Stimulated activated CD8-positive, alpha-beta memory T cell treated with anti-CD3 and anti-CD28 coated beads, Interleukin-12 subunit alpha, Interleukin-12 subunit beta, amount 100 ng/mL, for 1 hour (primary cell): ENCODE data around the gene DHRS1.
A peak's percentile ranks its signal among the peaks of the same experiment; 100 is the strongest.
"Not testable (repeated sequence)": the region's sequence is repeated elsewhere in the genome, so short reads cannot be mapped to it uniquely, and the experiment has no call there.

Experiments used
- DNase-seq: peaks from one replicate; pipeline ENCODE4 v3.0.0-alpha.2; 2020; ENCODE audit warnings: low read depth

Gene DHRS1

GRCh38 chr14:24327914-24328313 is 28.3 kb upstream of the DHRS1 start:
- DNase-seq = not testable (repeated sequence)

GRCh38 chr14:24327303-24327702 is 27.7 kb upstream of the DHRS1 start:
- no peak for DNase-seq

GRCh38 chr14:24325963-24326362 is 26.4 kb upstream of the DHRS1 start:
- no peak for DNase-seq

- DNase-seq = no peak
Measured at GRCh38 chr14:24325041-24325530, 25.5 kb upstream of the DHRS1 start.

GRCh38 chr14:24324024-24324423 is 24.4 kb upstream of the DHRS1 start:
- no peak for DNase-seq

- DNase-seq = no peak
Measured at GRCh38 chr14:24323341-24323740, 23.8 kb upstream of the DHRS1 start.

- no peak for DNase-seq
Measured at GRCh38 chr14:24322672-24323071, 23.1 kb upstream of the DHRS1 start.

GRCh38 chr14:24321212-24321975 is 21.8 kb upstream of the DHRS1 start:
- DNase-seq = no peak

GRCh38 chr14:24317141-24317928 is 17.8 kb upstream of the DHRS1 start:
- DNase-seq = no peak

- DNase-seq = no peak
Measured at GRCh38 chr14:24316597-24316950, 17.0 kb upstream of the DHRS1 start.

- no peak for DNase-seq
Measured at GRCh38 chr14:24315807-24316596, 16.4 kb upstream of the DHRS1 start.

GRCh38 chr14:24315243-24315806 is 15.7 kb upstream of the DHRS1 start:
- no peak for DNase-seq

GRCh38 chr14:24314377-24315193 is 15.0 kb upstream of the DHRS1 start:
- no peak for DNase-seq

- no peak for DNase-seq
Measured at GRCh38 chr14:24313913-24314312, 14.3 kb upstream of the DHRS1 start.

- DNase-seq = no peak
Measured at GRCh38 chr14:24312736-24313507, 13.3 kb upstream of the DHRS1 start.

GRCh38 chr14:24311837-24312615 is 12.4 kb upstream of the DHRS1 start:
- no peak for DNase-seq

GRCh38 chr14:24310646-24311604 is 11.3 kb upstream of the DHRS1 start, which contains the start of gene LTB4R:
Gene LTB4R (plus strand): TSS chr14:24311502. CDS start chr14:24315652, 4,150 bp downstream.
- DNase-seq = peak; percentile 22

GRCh38 chr14:24310265-24310645 is 10.7 kb upstream of the DHRS1 start:
- no peak for DNase-seq
